ENCODE measurements around the gene ZNF148.
A peak's percentile ranks its signal among the peaks of the same experiment; 100 is the strongest.

ZNF148 gene

DNA sequence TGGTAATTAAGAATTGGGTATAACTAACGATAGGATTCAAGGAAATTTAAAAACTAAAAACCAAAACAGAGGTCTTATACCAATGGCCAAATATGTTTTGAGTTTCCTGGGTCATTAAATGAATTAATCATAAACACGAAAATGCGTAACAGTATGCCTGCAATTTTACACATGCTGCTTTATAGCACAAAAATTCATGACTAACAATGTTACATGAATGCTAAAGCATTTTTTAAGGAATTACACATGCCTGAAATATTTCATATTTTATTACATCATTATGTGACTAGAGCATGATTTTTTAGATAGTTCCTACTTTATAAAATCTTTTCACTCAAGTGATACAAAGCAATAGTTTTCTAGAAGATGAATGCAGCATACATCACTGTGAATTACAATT is 74.7 kb downstream of the ZNF148 start:
- ATAC-seq: no peak

DNA sequence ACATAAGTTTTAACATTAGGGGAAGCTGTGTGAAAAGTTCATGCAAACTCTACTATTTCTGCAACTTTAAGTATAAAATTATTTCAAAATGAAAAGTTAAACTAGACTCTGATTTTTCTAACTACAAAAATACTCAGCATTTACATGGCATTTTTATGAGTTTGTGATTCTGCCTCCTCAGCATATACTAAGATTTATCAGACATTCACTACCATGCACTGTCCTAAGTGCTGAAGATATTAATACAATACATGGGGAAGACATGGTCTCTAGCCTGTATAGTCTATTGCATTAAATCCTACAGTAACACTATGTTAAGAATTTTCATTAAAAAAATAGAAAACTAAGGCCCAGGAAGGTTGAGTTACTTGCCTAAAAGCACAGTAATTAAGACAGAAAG is 80.7 kb downstream of the ZNF148 start:
- H3K9me3 Mint-ChIP-seq: no peaks in the 10 kb centered on the region
- H3K27me3 Mint-ChIP-seq: no peaks in the 10 kb centered on the region
- no peak for DNase-seq
- H3K4me1 Mint-ChIP-seq: peaks cover 36% of the 10 kb centered on the region
- no peak overlapping the region for H3K27ac Mint-ChIP-seq
- no peak for ATAC-seq
- H3K4me3 Mint-ChIP-seq: no peak overlapping the region

More for the DNA sequence above, 74.7 kb downstream of the ZNF148 start:
- Mint-ChIP-seq H3K27me3 (no peaks in the 10 kb centered on the region), H3K4me3 (no peak overlapping the region), H3K9me3 (no peaks in the 10 kb centered on the region), H3K4me1 (peaks cover 23% of the 10 kb centered on the region), H3K27ac (no peak overlapping the region)
- no peak for DNase-seq

DNA sequence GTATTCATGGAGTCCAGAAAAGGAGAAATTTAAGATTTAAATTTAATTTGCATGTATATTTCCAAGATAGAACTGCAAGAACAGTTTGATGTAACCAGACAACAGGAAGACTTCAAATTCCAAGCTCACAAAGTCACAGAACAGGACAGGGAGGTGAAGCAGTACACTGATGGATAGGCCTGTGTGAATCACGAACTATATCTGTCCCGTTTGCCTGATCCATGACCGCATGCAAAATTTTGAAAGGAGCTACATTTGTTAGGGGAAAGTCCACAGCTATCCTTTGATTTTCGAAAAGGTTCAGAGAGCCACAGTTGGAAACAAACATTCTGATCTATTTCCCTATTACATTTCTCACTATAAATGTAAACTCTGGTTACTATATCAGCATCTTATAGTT is 83.1 kb downstream of the ZNF148 start:
- Mint-ChIP-seq H3K9me3 (no peaks in the 10 kb centered on the region), H3K4me1 (peaks cover 24% of the 10 kb centered on the region), H3K27ac (no peak overlapping the region), H3K4me3 (no peak overlapping the region), H3K27me3 (no peaks in the 10 kb centered on the region)
- DNase-seq: no peak
- ATAC-seq: no peak

GRCh38 chr3:125289429-125289981 is 85.6 kb downstream of the ZNF148 start:
- no peaks in the 10 kb centered on the region for H3K9me3 Mint-ChIP-seq
- no peak overlapping the region for H3K4me3 Mint-ChIP-seq
- H3K27me3 Mint-ChIP-seq: no peaks in the 10 kb centered on the region
- H3K27ac Mint-ChIP-seq: no peak overlapping the region
- DNase-seq: no peak
- H3K4me1 Mint-ChIP-seq: peaks cover 24% of the 10 kb centered on the region
- ATAC-seq: no peak

DNA sequence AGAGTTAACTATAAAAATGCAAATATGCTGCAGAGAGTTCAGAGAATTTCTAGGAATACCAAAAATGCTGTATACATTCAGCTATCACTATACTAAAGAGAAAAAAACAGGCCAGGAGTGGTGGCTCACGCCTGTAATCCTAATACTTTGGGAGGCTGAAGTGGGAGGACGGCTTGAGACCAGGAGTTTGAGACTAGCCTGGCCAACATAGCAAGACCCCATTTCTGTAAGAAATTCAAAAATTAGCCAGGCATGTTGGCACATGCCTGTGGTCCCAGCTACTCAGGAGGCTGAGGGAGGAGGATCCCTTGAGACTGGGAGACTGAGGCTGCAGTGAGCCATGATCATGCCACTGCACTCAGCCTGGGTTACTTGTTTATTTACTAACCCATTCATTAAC is 87.9 kb downstream of the ZNF148 start:
- H3K4me3 Mint-ChIP-seq: no peak overlapping the region
- H3K27me3 Mint-ChIP-seq: no peaks in the 10 kb centered on the region
- no peaks in the 10 kb centered on the region for H3K9me3 Mint-ChIP-seq
- no peak for ATAC-seq
- no peak for DNase-seq
- peaks cover 14% of the 10 kb centered on the region for H3K4me1 Mint-ChIP-seq
- no peak overlapping the region for H3K27ac Mint-ChIP-seq

DNA sequence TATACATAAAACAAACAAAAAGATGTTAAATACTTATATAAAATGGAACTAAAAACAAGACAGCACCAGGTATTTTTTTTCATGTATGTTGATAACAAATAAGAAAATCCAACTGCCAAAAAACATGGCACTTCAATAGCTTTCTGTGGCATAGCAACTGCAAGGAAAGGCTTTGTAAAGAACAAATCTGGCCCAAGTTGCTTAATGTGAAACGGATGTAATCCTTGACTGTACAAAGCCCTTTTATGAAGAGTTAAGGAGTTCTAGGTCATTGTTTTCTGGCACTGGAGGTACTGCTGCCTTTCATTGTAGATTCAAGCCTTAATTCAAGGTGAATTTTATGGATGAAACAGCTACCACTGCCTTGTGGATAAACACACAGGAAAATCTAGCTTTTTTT is 93.7 kb downstream of the ZNF148 start:
- Mint-ChIP-seq H3K27me3 (no peaks in the 10 kb centered on the region), H3K4me3 (no peak overlapping the region), H3K4me1 (no peaks in the 10 kb centered on the region), H3K27ac (no peak overlapping the region), H3K9me3 (no peaks in the 10 kb centered on the region)
- DNase-seq (no peak), ATAC-seq (no peak)

DNA sequence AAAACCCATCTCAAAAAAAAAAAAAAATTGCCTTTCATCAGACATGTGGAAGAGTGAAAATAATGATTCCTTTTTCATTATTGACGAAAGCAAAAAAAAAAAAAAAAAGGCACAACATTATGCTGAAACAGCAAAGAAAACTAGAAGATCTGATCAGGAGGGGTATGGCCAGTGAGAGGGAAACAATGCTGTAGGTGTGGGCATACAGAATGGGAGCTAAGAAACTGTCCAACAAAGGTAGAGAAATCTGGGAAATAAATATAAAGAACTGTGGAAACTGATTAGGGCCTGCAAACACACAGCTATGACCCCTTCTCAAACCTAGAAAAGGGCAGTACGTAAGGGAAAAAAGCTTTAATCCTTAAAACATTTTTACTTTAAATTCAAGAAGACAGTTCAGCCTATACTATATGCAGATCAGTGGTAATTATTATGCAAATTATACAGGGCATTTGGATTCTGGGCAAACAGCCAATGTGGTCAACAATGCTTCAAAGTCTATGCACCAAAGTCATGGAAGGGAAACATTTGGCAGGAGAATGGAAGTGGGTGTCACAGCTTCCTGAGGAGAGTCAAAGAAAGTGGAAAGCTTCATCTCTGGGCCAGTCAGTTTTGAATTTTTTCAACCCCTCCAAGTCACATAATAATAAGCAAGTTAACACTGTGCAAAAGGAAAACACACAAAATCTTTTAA is 94.3 kb downstream of the ZNF148 start:
- DNase-seq: no peak
- H3K27me3 Mint-ChIP-seq: no peaks in the 10 kb centered on the region
- no peaks in the 10 kb centered on the region for H3K4me1 Mint-ChIP-seq
- ATAC-seq: no peak
- no peak overlapping the region for H3K4me3 Mint-ChIP-seq
- no peaks in the 10 kb centered on the region for H3K9me3 Mint-ChIP-seq
- peak overlapping the region in 1 of 2 donors; percentile 55 for H3K27ac Mint-ChIP-seq

DNA sequence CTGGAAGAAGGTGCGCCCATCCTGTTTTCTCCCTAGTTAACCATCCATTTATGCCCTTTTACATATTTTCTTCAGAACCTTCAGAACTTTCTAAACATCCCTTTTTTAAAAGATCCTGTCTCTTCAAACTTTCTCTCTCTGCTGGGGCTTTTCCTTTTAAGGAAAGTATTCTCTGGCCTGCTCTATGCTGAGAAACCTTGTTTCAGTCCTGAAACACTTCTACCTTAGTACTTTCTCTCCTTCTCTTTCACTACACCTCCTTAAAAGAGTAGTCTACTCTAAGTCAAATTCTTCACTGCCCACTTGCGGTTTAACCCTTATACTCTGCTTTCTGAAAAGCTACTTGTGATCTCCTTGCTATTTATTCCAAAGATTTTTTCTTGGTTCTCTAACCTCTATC is 97.0 kb downstream of the ZNF148 start:
- Mint-ChIP-seq H3K27ac (no peak overlapping the region), H3K4me1 (no peaks in the 10 kb centered on the region), H3K9me3 (no peaks in the 10 kb centered on the region), H3K27me3 (no peaks in the 10 kb centered on the region), H3K4me3 (no peak overlapping the region)
- ATAC-seq (no peak), DNase-seq (no peak)

DNA sequence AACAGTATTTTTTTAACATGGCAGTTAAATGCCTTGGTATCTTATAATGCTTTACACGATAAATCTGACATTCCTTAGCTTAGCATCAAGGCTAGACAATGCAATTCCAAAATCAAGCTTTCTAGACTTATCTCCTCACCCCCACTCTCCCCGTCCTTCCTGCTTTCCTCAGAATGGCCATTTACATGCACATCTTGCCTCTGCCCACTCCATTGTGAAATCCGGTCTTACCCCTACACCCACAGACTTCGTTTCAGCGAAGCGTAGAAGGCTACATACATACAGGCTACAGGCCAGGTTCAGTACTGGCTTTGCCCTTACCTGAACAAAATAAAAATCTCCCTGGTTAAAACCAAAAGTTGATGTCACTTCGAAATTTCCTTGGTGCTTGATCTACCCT is 104.0 kb downstream of the ZNF148 start:
- peaks cover 0 to 6% of the 10 kb centered on the region in 2 donors for H3K9me3 Mint-ChIP-seq
- ATAC-seq (no peak), DNase-seq (no peak)
- H3K4me1 Mint-ChIP-seq: peaks cover 22% of the 10 kb centered on the region
- no peaks in the 10 kb centered on the region for H3K27me3 Mint-ChIP-seq
- H3K27ac Mint-ChIP-seq: no peak overlapping the region
- no peak overlapping the region for H3K4me3 Mint-ChIP-seq

GRCh38 chr3:125267460-125267859 is 107.7 kb downstream of the ZNF148 start:
- ATAC-seq: no peak
- H3K4me1 Mint-ChIP-seq: peaks cover 23% of the 10 kb centered on the region
- no peak for DNase-seq
- H3K9me3 Mint-ChIP-seq: peaks cover 0 to 7% of the 10 kb centered on the region in 2 donors
- H3K27ac Mint-ChIP-seq: no peak overlapping the region
- no peaks in the 10 kb centered on the region for H3K27me3 Mint-ChIP-seq
- H3K4me3 Mint-ChIP-seq: no peak overlapping the region

DNA sequence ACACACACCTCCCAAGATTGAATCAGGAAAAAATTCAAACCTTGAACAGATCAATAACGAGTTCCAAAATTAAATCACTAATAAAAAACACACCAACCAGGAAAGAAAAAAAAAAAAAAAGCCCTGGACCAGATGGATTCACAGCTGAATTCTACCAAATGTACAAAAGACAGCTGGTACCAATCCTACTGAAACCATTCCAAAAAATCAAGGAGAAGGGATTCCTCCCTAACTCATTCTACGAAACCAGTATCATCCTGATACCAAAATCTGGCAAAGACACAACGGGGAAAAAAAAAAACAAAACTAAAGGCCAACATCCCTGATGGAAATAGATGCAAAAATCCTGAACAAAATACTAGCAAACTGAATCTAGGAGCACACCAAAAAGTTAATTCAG is 108.2 kb downstream of the ZNF148 start:
- no peak overlapping the region for H3K4me3 Mint-ChIP-seq
- ATAC-seq (no peak), DNase-seq (no peak)
- H3K9me3 Mint-ChIP-seq: peaks cover 0 to 7% of the 10 kb centered on the region in 2 donors
- no peaks in the 10 kb centered on the region for H3K27me3 Mint-ChIP-seq
- peak overlapping the region in 1 of 2 donors; percentile 59 for H3K27ac Mint-ChIP-seq
- H3K4me1 Mint-ChIP-seq: peaks cover 23% of the 10 kb centered on the region

GRCh38 chr3:125262161-125262560 is 113.0 kb downstream of the ZNF148 start:
- Mint-ChIP-seq H3K4me3 (no peak overlapping the region), H3K9me3 (peaks cover 7 to 9% of the 10 kb centered on the region in 2 donors), H3K4me1 (peaks cover 17% of the 10 kb centered on the region), H3K27ac (no peak overlapping the region), H3K27me3 (no peaks in the 10 kb centered on the region)
- no peak for DNase-seq
- ATAC-seq: no peak

GRCh38 chr3:125261031-125261430 is 114.1 kb downstream of the ZNF148 start:
- Mint-ChIP-seq H3K27me3 (no peaks in the 10 kb centered on the region), H3K9me3 (peaks cover 7 to 15% of the 10 kb centered on the region in 2 donors), H3K27ac (no peak overlapping the region), H3K4me3 (no peak overlapping the region), H3K4me1 (peaks cover 6% of the 10 kb centered on the region)
- ATAC-seq: no peak
- DNase-seq: no peak

- DNase-seq: no peak
- Mint-ChIP-seq H3K27me3 (no peaks in the 10 kb centered on the region), H3K4me1 (peaks cover 6% of the 10 kb centered on the region), H3K9me3 (peaks cover 7 to 15% of the 10 kb centered on the region in 2 donors), H3K4me3 (no peak overlapping the region), H3K27ac (no peak overlapping the region)
- ATAC-seq: no peak
Observed at GRCh38 chr3:125260158-125260557, 115.0 kb downstream of the ZNF148 start.

GRCh38 chr3:125257536-125257935 is 117.6 kb downstream of the ZNF148 start:
- H3K27me3 Mint-ChIP-seq: no peaks in the 10 kb centered on the region
- peak overlapping the region; percentile 64 to 80 for H3K27ac Mint-ChIP-seq
- H3K4me3 Mint-ChIP-seq: no peak overlapping the region
- H3K9me3 Mint-ChIP-seq: peaks cover 7 to 15% of the 10 kb centered on the region in 2 donors
- no peak for DNase-seq
- H3K4me1 Mint-ChIP-seq: peaks cover 12% of the 10 kb centered on the region
- no peak for ATAC-seq

GRCh38 chr3:125256675-125257074 is 118.5 kb downstream of the ZNF148 start:
- no peak overlapping the region for H3K27ac Mint-ChIP-seq
- H3K4me3 Mint-ChIP-seq: no peak overlapping the region
- ATAC-seq (no peak), DNase-seq (no peak)
- H3K27me3 Mint-ChIP-seq: no peaks in the 10 kb centered on the region
- H3K4me1 Mint-ChIP-seq: peaks cover 13% of the 10 kb centered on the region
- H3K9me3 Mint-ChIP-seq: peaks cover 7 to 15% of the 10 kb centered on the region in 2 donors

DNA sequence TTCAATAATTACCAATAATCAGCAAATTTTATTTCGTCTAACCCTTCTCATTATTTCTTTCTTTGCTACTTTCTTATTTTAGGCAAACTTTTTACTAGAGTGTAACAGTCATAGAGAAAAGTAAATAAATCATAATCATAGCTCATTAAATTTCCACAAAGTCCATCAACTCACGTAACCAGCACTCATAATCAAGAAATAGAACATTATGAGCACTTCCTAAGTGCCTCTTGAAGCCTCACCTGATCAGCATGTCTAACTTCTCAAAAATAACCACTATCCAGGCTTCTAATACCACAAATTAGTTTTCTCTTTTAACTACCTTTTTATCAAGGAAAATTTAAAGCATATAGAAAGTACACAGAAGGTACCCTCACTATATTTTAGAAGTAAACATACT is 124.2 kb downstream of the ZNF148 start:
- ATAC-seq: no peak
- H3K4me1 Mint-ChIP-seq: peaks cover 7% of the 10 kb centered on the region
- DNase-seq: no peak
- H3K9me3 Mint-ChIP-seq: no peaks in the 10 kb centered on the region
- no peak overlapping the region for H3K27ac Mint-ChIP-seq
- H3K4me3 Mint-ChIP-seq: no peak overlapping the region
- H3K27me3 Mint-ChIP-seq: no peaks in the 10 kb centered on the region
